Measurements from ENCODE around the gene ADARB2.

Gene ADARB2

DNA sequence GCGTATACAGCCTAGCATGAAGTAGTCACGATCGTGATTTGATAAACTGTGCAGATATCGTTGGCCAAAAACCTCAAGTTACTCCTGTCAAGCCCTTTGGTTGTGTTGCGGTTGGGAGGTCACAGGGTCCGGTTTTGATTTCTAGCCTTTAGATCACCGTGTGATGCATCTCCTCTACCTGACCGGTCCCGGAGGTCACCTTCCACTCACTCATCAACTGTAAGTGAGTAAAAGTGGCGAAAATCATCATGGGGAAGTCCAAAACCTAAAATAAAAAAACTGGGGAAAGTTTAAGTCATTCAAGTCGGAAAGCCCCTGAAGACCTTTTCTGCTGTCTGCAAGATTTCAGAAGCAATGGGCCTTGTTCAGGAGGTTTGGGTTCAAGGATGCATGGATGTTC, 62.8 kb downstream of the ADARB2 start:
- no peak for DNase-seq (ENCODE audit: low spot score)
- TF ChIP-seq, protein P1, sequence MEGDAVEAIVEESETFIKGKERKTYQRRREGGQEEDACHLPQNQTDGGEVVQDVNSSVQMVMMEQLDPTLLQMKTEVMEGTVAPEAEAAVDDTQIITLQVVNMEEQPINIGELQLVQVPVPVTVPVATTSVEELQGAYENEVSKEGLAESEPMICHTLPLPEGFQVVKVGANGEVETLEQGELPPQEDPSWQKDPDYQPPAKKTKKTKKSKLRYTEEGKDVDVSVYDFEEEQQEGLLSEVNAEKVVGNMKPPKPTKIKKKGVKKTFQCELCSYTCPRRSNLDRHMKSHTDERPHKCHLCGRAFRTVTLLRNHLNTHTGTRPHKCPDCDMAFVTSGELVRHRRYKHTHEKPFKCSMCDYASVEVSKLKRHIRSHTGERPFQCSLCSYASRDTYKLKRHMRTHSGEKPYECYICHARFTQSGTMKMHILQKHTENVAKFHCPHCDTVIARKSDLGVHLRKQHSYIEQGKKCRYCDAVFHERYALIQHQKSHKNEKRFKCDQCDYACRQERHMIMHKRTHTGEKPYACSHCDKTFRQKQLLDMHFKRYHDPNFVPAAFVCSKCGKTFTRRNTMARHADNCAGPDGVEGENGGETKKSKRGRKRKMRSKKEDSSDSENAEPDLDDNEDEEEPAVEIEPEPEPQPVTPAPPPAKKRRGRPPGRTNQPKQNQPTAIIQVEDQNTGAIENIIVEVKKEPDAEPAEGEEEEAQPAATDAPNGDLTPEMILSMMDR (conservative IDR thresholded peaks at IDR 0.05; ENCODE audit: low read depth), result no peak
- no peak overlapping the region for H3K27ac ChIP-seq
- CTCF ChIA-PET, result no interaction called here
- POLR2A ChIA-PET (ENCODE audit: low non-redundant PET), result no interaction called here

DNA sequence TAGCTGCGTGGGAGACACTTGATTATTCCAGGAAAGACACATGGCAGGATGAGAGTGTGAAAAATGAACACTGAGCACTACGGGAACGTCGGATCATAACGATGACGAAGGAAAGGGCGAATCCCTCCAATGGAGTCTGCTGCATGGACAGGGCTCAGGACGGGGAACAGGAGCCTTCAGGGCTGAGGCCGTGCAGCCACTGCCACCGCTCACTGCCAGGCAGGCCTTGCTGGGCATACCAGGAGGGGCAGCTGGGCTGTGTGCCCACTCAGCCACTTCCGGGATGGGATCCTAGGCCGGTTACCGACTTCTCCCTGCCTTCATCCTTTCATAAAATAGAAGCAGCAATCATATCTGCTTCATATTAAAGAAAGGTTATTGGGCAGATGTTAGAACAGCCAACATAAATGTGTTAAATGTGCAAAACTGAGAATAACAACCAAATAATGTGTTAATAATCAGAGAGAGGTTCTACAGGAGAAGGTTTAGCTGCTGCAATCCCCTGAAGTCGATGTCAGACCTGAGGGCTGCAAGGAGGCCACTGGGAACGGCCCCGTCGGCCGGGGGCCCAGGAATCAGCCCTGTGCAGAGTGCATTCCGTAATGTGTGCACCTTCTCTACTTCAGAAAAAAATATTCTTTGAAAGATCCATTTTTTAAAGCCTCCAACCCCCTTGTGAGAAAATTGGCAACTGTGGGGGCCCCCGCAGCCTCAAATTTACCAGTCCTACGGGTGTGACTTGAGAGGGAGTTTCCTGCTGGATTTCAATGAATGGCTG, 63.6 kb downstream of the ADARB2 start:
- TF ChIP-seq, protein P1 (conservative IDR thresholded peaks at IDR 0.05; ENCODE audit: low read depth), result no peak
- no peak overlapping the region for H3K27ac ChIP-seq
- CTCF ChIA-PET, result no interaction called here
- DNase-seq (ENCODE audit: low spot score), result no peak
- POLR2A ChIA-PET (ENCODE audit: low non-redundant PET), result no interaction called here

DNA sequence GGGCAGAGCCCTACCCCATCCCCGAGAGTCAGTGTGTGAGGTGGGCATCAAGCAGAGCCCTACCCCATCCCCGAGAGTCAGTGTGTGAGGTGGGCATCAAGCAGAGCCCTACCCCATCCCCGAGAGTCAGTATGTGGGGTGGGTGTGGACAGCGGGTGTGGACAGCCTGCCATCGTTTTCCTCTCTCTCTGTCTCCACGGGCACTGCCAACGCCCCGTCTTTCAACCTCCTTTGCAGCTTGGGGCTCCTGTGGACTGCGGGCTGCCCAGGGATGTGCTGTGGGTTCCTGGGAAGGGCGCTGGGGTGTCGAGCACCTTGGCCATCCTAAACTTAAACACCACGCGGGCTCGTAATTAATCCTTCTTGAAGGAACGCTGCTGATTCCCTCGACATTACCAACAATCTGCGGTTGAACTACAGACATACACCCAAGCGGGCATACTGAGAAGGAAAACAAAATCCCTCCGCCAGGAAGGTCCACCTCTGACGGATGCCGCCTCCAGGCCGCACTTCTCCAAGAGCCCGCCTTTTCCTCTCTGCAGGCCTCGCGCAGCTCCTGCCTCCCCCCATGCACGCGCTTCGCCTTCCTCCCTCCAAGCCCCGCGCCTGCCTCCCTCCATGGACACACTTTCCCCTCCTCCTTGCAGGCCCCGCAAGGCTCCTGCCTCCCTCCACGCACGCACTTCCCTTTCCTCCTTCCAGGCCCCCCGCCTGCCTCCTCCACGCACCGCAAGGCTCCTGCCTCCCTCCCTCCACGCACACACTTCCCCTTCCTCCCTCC, 65.1 kb downstream of the ADARB2 start:
- H3K27ac ChIP-seq, result no peak overlapping the region
- POLR2A ChIA-PET (ENCODE audit: low non-redundant PET), result no interaction called here
- CTCF ChIA-PET, result no interaction called here
- no peak for DNase-seq (ENCODE audit: low spot score)
- TF ChIP-seq, protein P1 (conservative IDR thresholded peaks at IDR 0.05; ENCODE audit: low read depth), result no peak

DNA sequence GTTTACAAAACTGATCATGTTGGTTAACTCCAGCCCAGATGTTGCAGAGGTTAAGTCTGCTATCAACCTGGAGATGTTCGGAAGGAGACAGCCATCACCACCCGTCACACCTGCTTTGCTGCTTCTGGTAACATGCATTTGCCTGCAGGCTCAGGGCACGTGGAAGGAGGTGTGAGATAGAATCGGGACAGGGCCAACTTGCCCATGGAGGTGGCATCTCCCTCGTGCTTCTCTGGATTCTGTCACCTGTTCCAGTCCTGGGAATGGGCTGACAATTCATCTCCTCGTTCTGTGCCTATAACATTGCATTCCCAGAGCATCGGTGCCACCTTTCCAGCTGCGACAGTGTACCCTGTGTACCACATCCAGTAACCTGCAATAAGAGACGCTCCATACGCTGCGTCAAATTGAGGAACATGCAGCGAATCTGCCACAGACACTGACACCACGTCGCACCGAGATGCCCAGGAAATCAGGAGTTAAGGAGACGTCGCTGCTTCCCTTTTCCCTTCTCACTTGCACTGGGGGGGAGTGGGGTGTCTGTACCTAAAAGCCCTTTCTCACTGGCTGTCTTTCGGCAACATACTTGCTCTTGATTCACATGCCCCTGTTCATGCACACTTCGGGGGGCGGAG, 65.8 kb downstream of the ADARB2 start:
- no peak overlapping the region for H3K27ac ChIP-seq
- DNase-seq (ENCODE audit: low spot score), result no peak
- ChIA-PET POLR2A (ENCODE audit: low non-redundant PET) (no interaction called here), CTCF (no interaction called here)
- TF ChIP-seq, protein P1 (conservative IDR thresholded peaks at IDR 0.05; ENCODE audit: low read depth), result no peak

DNA sequence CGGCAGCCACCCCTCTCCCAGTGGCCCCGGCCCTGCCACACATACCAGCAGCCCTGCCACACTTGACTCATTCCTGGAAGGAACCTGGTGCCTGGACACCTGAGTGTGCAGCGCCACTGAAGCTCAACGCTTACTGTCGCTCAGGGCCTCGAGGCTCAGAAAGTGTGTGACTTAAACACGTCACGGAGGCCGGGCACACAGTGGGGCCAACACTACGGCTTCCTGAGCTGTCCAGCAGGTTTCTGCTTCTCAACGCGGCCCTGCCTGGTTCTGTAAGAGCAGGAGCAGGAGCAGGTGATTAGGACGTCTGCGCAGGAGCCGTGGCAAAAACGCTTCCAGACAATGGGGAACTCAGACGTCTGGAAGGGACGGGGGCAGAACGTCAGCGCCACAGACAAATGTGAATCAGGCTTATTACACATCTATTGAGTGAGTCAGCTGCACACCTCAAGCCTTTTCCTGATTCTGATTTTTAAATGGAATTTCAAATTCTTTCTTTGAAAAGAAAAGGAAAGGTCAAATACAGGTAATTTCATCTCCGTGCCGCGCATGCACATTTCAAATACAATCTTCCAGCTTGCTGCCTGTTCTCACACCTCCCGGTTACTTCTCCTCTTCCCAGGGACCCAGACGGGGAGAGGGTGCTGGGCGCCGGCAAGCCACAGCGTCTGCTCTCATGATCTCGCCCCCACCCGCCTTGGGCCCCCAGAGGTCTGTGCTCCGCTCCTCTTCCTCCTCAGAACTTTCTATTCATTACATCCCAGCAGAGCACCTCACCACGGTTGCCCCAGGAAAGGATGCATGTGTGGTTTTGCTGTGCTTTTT, 66.6 kb downstream of the ADARB2 start:
- no peak overlapping the region for H3K27ac ChIP-seq
- ChIA-PET CTCF (no interaction called here), POLR2A (ENCODE audit: low non-redundant PET) (no interaction called here)
- DNase-seq (ENCODE audit: low spot score), result peak; percentile 30
- TF ChIP-seq, protein P1 (conservative IDR thresholded peaks at IDR 0.05; ENCODE audit: low read depth), result no peak

DNA sequence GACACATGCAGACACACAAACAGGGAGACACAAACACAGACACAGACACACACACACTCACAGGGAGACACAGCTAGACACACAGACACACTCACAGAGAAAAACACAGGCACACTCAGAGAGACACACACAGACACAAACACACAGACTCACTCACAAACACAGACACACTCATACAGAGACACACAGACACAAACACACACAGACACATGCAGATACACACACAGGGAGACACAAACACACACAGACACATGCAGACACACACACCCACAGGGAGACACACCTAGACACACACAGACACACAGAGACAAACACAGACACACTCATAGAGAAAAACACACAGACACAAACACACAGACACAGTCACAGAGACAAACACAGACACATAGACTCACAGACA, 67.9 kb downstream of the ADARB2 start:
- POLR2A ChIA-PET (ENCODE audit: low non-redundant PET), result no interaction called here
- CTCF ChIA-PET, result no interaction called here
- no peak for DNase-seq (ENCODE audit: low spot score)
- H3K27ac ChIP-seq, result no peak overlapping the region
- TF ChIP-seq, protein P1 (conservative IDR thresholded peaks at IDR 0.05; ENCODE audit: low read depth), result no peak
